ENCODE results near the gene DAB1.

Gene DAB1
- 0.31 to 1.1 reads per million in 2 donors for total RNA-seq

DNA sequence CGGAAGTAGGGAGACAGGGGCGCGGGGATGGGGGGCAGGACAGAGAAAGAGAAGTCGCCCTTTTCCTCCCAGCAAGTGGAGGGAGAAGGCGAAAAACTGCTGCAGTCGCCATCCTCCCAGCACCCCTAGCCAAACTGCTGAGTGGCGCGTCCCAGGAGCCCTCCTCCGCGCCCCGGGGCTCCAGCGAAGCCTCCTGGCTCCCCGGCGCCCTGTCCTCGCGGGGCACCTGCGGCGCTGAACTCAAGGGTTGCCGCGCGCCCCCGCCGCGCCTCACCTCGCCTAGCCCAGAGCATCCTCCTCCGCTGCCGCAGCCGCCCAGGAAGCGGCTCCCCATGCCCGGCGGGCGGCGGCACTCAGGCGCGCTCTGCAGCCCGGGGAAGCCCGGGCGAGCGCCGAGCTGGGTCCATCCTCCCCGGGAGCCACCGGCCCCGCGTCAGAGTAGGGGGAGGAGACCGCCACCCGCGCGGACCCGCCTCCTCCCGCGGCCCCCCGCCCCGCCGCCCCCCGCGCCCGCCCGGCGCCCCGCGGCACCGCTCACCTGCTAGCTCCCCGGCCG lies at the start of gene DAB1:
DAB1 (minus strand) TSS at position 405 of the 556 bp plus-strand sequence. CDS start 133,030 bp downstream, outside the sequence.
- peak in 2 of 5 experiments; percentile 19 to 32 for DNase-seq

DNA sequence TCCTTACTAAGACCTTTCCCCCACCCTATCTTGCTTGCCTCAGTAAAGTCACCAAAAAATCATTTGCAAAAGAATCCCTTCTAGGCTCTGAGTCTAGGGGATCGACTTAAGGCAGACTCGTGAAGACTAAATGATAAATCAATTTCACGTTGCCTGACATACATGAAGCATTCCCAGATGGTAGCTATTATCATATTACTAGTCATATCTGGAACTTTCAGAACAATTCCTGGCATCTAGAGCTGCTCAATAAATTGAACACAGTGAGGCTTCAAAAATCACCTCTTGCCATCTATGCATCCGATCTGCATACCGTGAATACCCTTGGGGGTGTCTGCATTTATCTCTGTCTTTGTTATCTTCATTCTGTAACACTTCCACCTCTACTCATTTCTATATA lies 49.6 kb upstream of the DAB1 start:
- DNase-seq, result no peak

DNA sequence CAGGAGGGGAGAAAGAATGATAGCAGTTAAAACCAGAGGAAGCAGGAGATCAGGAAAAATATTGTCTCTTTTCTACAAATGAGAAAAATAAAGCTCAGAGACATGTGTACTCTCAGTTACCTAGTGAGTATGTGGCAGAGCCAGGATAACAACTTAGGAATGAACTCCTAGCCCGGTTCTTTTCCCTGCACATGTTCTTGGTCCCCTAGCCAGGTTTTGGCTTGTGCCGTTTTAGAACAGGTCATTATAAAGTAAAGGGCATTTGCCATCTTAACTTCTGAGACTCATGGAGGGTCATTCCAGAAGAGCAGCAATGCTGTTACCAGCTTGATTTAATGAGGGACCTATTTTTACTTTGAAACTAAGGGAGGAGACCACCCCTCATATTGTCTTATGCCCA lies 48.1 kb upstream of the DAB1 start:
- DNase-seq, result no peak

DNA sequence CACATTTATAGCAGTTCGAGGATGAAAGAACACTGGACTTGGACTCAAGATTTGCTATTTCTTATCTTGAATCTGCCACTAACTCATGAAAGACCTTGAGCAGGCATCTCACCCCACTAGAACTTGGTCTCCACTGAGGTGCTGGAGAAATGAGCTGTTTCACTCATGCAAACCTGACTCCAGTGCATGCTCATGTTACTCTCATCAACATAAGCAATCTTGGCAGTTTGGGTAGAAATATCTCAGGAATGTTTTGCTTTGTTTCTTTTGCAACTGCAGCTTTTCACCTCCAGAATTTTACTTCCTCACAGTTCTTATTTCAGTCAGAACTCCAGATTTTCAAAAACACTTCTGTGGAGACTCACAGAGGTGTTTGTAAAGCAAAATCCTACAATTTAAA lies 46.2 kb upstream of the DAB1 start:
- DNase-seq, result no peak

DNA sequence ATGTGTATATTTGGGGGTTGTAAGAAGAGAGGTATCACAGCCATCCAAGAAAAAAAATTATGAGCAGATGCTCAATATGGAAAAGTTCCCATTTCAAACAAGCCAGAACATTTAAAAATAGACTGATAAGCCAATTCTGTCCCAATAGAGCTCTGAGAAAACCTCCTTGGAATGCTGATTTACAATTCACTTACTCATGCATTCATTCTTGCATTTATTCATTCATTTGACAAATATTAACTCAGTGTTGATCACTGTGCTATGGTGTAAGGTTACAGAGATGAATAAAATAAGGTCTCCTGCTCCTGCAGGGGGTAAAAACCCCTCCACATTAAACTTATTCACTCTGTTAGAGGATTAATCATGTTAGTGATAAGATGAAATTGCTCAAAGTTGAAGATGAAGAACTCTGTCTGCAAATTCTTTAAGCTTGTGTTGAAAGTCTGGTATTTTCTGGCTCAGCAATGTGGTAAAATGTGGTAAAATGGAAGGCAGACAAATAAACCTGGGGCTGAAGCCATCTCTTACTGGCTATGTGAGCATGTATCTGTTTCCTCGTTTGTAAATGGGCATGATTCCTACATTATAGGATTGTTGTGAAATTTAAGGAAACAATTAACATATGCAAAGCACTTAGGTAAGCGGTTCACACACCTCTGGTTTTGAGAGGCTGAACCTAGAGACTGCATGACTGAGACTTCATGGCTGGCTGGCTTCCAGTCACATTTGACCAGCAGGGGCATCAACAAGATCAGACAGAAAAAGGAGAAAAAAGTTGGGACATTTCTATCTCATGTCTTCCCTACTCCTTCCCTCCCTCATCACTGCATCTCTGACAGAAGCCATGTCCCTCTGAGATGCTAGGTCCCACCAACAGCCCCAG lies 45.0 kb upstream of the DAB1 start:
- DNase-seq, result no peak

DNA sequence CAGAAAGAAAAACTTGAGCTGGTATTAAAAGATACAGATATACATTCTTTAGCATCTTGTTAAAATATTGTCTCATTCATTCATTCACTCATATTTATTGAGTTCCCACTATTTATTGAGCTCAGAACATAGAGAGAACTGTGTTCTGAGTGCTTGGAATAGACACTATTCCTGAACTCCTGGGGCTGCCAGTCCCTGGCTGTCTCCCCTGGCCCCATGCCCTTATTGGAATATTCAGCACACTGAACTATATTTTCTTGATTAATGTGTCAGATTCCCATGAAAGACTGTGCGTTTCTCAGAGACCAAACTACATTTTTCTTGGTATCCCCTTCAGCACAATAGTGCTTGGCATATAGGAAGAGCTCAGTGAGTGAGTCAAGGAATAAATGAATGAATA lies 44.0 kb upstream of the DAB1 start:
- no peak for DNase-seq

DNA sequence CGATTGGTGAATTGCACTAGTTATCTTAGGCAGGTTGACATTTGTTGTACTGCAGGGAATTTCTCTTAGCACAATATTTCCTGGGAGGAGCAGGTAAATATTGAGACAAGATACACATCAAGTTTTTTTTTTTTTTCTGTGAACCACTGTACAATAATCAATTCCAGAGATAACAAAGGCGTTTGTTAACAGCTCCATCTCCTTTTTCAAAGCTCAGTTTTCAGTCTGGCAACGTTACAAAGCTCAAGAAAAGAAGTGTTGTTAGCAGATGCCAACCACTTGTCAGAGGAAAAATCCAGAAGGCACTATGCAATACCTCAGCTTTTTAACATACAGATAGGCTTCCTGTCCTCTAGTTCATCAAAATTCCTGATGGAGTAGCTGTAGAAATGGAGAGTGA lies 40.9 kb upstream of the DAB1 start:
- DNase-seq, result no peak

DNA sequence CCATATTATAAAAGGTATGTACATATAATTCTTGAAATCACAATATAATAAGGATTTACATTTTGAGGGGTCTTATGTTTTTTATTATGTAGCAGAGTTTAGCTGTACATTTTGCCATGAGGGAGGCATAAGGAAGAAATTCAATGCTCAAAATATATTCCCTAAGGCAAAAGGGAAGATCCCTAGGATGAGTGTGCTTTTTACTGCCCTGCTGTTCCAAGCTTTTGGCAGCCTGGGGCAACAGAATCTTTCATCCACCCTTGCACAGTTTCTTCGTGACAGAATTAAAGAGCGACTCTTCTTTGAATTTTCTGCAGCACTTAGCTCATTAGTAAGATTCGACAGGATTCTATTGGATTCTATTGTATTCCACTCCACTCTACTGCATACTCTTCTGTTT lies 39.5 kb upstream of the DAB1 start:
- DNase-seq, result no peak

DNA sequence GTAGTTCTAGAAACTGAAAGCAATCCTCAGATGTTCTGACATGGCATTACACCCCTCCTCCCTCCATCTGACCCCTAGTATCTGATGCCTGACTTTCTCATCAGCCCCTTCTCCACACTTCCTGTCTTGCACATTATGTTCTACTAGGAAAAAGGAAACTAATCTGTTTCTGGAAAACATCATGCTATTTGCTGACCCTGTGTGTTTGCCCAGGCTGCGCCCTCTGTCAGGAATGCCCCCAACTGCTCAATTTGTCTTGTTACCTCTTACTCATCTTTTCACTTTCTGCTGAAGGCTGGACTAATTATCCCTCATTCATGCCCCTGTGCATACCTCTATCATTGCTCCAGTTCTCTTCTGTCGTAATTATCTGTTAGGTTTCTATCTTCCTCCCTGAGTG lies 37.5 kb upstream of the DAB1 start:
- no peak for DNase-seq

DNA sequence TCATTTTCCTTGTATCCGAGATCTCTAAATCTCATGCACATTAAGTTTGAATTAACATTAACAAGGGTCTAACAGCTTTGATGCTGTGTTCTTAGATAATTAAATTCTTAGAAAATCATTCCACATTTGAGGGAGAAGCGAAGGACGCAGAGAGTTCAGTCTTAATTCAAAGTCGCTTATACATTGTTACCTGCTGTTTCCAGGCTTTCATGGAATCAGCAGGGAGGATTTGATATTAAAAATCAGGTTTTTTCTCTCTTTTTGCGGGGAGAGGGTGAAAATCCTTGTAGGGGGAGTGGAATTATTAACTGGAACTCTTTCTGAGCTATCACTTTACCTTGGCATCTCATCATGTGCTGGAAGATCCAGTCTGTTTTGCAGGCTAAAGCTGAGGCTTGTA lies 27.7 kb upstream of the DAB1 start:
- no peak for DNase-seq

DNA sequence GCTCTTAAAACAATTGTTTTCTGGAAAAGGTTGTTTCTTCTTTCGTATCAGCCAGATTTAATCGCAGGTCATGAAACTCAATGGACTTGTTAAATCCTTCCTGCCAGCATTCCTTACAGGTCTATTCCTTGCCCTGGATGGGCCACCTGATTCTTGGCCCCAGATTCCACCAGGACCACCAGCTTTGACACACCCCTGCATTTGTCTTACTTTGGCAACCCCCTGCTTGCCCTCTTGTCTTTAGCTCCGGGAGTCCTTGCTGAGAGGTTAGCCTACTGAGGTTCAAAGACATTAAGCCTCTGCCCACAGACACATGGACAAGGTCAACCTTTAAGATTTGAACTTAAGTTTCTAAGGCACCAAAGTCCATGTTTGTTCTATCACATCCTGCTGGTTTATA lies 27.1 kb upstream of the DAB1 start:
- no peak for DNase-seq

DNA sequence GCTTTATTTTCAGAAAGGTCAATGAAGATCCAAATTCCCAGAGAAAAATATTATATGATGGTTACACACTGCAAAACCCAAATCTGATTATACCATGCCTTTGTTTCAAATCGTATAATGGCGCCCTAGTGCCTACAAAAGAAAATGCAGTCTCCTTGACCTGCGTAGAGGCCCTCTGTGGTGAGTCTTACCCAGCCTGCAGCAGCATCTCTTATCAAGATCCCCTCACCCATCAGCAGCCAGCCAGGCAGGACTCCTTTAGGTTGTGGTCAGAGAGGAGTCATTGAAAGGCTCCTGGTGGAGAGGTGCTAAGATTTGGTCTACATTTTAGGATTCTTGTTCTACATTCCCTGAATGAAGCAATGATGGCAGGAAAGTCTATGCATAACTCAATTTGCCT lies 23.7 kb upstream of the DAB1 start:
- no peak for DNase-seq

DNA sequence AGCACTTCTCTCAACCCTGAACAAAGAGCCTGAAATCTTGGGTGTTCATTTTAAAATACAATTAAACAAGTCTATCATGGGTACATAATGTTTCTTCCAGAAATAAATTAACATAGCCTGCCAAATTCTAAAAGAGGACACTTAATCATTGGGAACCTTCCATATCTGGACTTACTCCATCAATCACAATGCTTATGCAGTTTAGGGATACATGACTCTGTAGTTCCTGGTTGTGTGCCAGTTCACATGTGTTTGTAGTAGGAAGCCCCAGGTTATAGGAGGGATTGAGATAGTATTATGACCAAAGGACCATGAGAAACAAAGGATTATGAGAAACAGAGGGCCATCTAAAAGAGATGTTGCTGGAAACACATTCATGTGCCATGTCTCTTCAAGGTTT lies 19.1 kb upstream of the DAB1 start:
- DNase-seq, result no peak

DNA sequence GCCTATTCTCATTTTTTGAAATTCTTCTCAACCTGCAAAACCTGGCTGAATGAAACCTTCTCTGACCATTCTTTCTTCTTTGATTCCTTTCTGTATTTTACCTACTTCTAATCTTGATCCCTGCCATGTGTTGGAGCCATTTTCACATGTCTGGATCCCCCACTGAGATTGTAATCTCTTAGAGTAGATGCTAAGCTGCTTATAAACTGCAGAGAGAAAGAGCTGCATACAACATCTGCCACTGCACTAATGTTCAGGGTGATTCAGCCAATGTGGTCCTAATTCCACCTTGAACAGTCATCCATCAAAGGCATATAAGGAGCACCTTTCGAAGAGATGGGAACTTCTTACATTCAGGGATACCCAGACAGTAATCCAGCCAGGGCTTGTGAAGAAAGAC lies 16.2 kb upstream of the DAB1 start:
- no peak for DNase-seq

DNA sequence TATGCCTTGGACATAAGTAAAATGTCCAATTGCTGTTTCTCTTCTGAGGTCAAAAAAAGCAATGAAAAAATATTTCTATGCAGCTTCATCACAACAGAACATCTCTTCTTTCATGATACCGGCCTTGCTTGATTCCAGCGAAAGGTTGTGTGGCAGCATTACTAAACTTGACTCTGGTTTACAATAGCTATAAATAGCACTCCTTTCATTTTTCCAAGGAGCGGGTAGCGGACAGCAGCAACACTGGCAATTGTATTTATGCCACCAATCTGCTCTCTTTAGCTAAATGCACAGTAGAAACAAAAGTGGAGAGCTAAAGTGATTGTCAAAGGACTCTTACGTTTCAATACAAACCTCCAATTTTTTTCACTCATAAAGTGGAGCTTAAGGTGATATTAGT lies 7.5 kb upstream of the DAB1 start:
- no peak for DNase-seq

DNA sequence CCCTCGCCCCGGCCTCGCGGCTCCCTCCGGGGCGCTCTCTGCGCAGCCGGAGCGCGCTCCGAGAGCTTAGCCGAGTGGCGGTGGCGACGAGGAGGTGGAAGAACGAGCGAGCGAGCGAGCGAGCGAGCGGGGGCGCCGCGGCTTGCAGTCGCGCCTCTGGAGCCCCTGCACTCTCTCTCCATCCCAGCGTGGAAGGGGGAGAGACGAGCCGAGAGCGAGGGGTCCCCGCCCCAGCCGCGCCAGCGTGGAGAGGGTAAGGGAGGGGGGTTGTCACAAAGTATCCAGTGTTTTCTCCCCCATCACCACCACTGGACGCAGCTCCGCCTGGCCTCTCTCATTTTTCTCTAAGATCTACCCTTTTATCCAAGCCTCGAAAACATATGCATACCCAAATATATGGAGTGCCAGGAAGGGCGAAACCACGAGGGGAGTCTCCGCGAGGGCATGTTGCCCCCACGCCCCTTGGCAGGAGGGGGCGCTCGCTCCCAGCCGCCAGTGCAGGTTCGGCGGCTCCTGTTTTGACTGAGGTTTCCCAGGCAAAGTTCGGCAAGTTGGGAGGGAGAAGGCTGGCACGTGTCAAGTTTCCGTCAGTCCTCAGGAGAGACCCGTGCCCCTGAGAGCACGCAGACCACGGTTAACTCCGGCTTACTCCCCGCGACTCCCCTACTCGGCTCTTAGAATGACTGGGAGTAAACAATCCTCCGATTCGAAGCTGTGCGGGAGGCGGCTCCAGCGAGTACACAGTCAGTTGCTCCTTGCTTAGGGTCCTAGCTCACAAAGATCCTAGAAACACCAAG lies 569 bp upstream of the DAB1 start:
- peak in 1 of 5 experiments; percentile 5 for DNase-seq

DNA sequence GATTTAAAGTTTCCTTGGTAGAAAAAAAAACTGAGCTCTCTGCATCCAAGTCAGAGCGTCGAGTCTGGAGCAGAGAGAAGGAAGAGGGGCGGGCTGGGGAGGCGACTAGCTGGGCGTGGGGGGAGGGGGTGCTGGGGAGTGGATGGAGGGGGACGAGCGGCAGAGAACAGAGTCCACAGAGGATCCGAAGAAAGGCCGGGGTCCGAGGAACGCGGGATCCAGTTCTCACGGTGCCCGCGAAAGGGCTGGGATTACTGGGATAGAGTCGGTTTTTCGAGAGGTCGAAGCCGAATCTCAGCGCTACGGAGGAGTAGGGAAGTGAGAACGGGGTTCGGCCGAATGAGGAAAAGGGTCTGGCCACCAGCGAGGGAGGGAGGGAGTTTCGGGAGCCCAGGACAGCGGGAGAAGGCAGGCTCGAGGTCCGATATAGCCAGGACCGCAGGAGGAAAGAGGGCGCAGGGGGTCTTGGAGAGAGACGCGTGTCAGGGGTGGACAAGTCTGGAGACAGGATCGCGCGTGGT lies 665 bp downstream of the DAB1 start:
- DNase-seq, result no peak

DNA sequence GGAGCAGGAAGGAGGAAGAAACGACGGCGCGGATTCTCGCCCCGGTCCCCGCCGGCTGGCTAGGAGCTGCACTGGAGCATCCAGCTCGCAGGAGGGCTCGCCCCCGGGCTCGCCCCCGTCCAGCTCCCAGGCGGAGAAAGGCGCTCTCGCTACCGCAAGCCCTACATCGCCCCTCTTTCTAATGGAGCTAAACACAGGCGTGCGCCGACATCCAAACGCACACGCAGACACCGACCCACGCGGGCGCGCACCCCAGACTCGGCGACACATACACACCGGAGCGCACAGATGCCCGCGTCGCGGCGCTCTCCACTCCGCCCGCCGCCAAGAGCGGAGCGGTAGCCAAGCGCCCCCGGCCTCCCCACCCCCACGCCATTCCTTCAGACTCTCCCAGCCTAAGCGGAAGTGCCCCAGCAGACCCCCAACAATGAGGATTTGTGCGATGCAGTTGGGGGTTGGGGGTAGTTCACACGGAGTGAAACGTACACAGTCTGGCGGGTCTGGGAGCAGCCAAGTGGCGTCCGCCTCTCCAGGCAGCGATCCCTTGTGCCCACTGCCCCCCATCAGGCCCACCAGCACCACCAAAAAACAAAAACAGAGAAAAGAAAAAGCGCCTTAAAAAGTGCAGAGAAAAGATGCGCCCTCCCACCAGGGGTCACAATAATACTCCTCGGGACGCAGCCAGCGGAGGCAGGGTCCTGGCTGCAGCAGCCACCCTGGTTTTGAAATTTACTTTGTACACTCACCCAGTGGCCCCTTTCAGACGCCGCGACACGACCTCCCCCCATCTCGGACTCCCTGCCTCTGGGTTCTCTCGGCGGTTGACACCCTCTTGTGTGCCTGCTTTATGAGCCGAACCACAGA lies 1.4 kb downstream of the DAB1 start:
- peak in 1 of 5 experiments; percentile 20 for DNase-seq

DNA sequence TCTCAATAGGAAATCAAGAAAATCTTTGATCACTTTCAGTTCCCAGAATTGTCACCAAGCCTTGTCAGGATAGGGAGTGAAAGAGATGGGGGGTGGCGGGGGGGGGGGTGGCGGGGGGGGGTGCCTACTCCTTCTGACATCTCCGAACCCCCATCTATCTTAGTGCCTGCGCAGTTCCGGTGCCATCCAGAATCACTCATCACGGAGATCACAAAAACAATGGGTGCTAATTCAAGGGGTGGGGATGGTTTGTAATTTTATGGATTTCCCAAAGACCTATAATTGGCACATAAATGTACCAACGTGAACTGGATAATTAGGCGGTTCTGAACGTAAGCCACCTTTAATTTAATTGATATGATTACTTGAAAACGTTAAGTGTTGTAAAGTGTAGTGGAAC lies 2.1 kb downstream of the DAB1 start:
- no peak for DNase-seq

DNA sequence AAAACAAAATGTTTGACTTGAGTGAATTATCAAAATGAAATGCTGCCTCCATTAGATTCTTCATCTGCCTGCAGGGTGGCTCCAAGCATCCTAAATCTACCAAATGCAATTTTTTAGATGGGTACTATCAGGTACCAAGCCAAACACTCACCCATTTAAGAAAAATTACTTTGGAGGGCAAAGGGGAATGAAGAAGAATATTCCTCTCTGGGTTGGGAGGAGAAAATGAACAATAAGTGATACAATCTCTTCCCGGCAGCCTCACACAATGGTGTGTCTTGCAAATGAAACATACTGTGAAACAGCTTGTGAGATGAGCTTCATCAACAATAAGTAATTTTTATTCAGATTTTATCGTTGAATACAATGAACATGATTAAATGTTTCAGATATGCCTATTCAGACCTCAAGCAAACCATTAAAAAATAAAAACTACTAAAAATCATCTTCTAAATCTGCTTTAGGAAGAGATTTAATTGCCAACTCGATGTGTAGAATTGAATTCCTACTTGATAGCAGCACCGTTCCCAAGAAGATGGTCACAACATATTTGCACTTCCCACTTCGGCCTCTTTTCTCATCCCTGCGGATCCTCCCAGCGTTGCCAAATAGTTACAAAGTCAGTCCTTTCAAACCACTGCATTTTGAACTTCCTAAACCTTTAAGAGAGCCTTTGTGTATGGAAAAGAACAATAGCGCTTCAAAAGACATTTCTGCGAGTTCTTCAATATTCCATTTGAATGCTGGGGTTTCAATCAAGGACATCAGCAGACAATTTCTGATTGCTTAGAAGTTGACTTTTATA lies 2.7 kb downstream of the DAB1 start:
- DNase-seq, result no peak

DNA sequence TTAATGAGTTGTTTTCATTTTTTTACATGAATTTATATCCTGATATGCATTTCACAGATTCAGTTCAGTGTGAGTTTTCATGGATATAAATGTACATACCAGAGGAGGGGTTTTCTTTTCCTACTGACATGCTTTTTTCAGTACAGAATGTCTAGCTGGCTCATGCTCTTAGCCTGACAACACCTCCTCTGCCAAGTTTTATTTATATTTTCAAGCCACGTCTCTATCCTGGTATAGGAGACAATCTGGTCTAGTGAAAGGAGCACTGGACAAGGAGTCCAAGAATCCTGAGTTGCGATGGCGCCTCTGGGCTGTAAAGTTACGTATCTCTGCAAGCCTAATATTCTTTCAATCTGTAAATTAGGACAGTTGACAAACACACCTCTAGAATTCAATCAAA lies 4.9 kb downstream of the DAB1 start:
- no peak for DNase-seq

DNA sequence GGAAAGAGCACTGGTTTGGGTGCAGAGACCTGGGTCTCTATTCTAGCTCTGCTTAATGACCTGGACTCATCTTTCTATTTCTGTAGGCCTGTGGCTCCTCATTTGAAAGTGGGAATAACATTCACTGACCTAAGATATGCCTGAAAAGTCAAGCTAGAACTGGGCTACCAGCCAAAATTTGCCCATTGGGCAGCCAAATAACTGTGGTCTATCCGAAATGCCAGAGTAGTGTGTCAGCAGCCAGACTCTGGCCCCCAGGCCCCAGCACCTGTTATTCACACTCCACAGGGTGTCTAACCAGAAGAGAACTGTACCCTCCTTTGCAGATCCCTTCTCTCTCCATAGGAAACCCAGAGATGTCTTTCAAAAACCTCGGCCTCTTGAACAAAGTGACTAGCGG lies 12.6 kb downstream of the DAB1 start:
- no peak for DNase-seq
